ENCODE data around the gene CBS.
"Not testable (repeated sequence)": the region's sequence is repeated elsewhere in the genome, so short reads cannot be mapped to it uniquely, and the experiment has no call there.

- not testable (repeated sequence) for TF ChIP-seq POLR2A (IDR thresholded peaks at IDR 0.05; ENCODE audit: low read length); GATA1 (IDR thresholded peaks at IDR 0.05; ENCODE audit: low read depth, low read length)
Measured at GRCh38 chr21:43075170-43076022, at the start of gene CBS.
